Spleen (tissue), 11 donors: Measurements from ENCODE around the gene HDAC4. TPM values are rescaled to one million over a fixed set of nuclear protein-coding genes. Genes with fewer than 3 reads are reported as not detected.
A peak's percentile ranks its signal among the peaks of the same experiment; 100 is the strongest.

Source experiments
- DNase-seq: peaks from one replicate; pipeline ENCODE4 v3.0.0-alpha.2; 2020
- H3K27ac ChIP-seq, 8 donors: fragments of 200-600 bp; sonication (generic) in 7 of 8; 1 replicate in 4 of 8; 2 replicates in 4 of 8; pipeline versions ENCODE4 v1.5.0 to v1.8.0; 2016 to 2021; ENCODE audit warnings: inconsistent platforms in 4 of 8, mild to moderate bottlenecking in 4 of 8, moderate library complexity in 1 of 8
- H3K27me3 ChIP-seq, 7 donors: fragments of 200-600 bp; sonication (generic) in 6 of 7; replicated peaks in 1 of 7; 1 replicate in 4 of 7; 2 replicates in 3 of 7; pipeline versions ENCODE4 v1.5.0 to v1.8.0; 2016 to 2021; ENCODE audit warnings: inconsistent platforms in 3 of 7, mild to moderate bottlenecking in 1 of 7
- H3K36me3 ChIP-seq, 6 donors: fragments of 200-600 bp; sonication (generic) in 5 of 6; 1 replicate in 4 of 6; 2 replicates in 2 of 6; pipeline versions ENCODE4 v1.5.0 to v1.8.0; 2016 to 2021; ENCODE audit warnings: inconsistent platforms in 2 of 6
- H3K4me1 ChIP-seq, 6 donors: fragments of 200-600 bp; sonication (generic) in 5 of 6; 1 replicate in 3 of 6; 2 replicates in 3 of 6; pipeline versions ENCODE4 v1.5.0 to v1.8.0; 2016 to 2021; ENCODE audit warnings: inconsistent platforms in 3 of 6
- H3K4me3 ChIP-seq, 8 donors: fragments of 200-600 bp; sonication (generic) in 7 of 8; 1 replicate in 4 of 8; 2 replicates in 4 of 8; pipeline versions ENCODE4 v1.5.0 to v1.8.0; 2016 to 2021; ENCODE audit warnings: inconsistent platforms in 4 of 8, mild to moderate bottlenecking in 4 of 8, moderate library complexity in 2 of 8
- H3K9me3 ChIP-seq, 8 donors: fragments of 200-600 bp; sonication (generic) in 7 of 8; 1 replicate in 4 of 8; 2 replicates in 4 of 8; pipeline versions ENCODE4 v1.5.0 to v1.8.0; 2016 to 2021; ENCODE audit warnings: inconsistent platforms in 4 of 8
- CTCF ChIP-seq, 11 experiments: fragments of 200-600 bp in 7 of 11; fragments of 450-650 bp in 4 of 11; sonication (generic) in 4 of 11; IDR thresholded peaks in 8 of 11; conservative IDR thresholded peaks in 3 of 11; 1 replicate in 7 of 11; 2 replicates in 4 of 11; pipeline versions ENCODE4 v1.4.0 to v1.8.0; 2016 to 2021; ENCODE audit warnings: antibody characterized with exemption in 11 of 11, inconsistent platforms in 4 of 11, mild to moderate bottlenecking in 1 of 11
- POLR2A ChIP-seq, 3 donors: fragments of 450-650 bp; IDR thresholded peaks; one replicate each; pipeline ENCODE4 v1.5.1; 2017; ENCODE audit warnings: antibody characterized with exemption in 3 of 3, mild to moderate bottlenecking in 1 of 3
- POLR2AphosphoS5 ChIP-seq, 3 donors: sonication (generic); formaldehyde crosslinking; IDR thresholded peaks; one replicate each; pipeline ENCODE4 v1.5.1; 2017; ENCODE audit warnings: antibody characterized with exemption in 3 of 3
- WGBS, 5 donors: extraction: QIAGEN DNeasy Blood & Tissue Kit in 3 of 5; methylation state at CpG; one replicate each; pipeline versions ENCODE4 v1.1.5 to v1.1.7; 2013 to 2018; 5-methylcytosine and 5-hydroxymethylcytosine counted together
- intact Hi-C: fragments of 100-400 bp; cut with DNase I; formaldehyde crosslinking; loops from one replicate; pipeline ENCODE4 v1.15.0; 2023; ENCODE audit warnings: low total_unique reads
- polyA plus RNA-seq, 3 donors: library from polyadenylated mRNA; stranded (reverse); fragments of 200-250 nt; gene quantifications; one replicate each; pipeline ENCODE4 v1.2.1, GENCODE V29; 2013
- total RNA-seq, 7 donors: library from RNA; depleted of rRNA in 3 of 7; stranded (reverse); fragments of >200 nt in 3 of 7; fragmentation: NEBNext Ultra II Directional in 4 of 7; extraction: Animal tissue kit (Norgen Biotek cat#: 25700) in 4 of 7; gene quantifications; one replicate each; pipeline versions ENCODE4 v1.1.0 to v1.2.1, GENCODE V29; 2016 to 2021
- donor health status: healthy with polysubstance abuse.
- donor health status: DM: no; HTN: no; CAD: no; lungs with moderate emphysema.
- donor health status: DM: no; HTN: no; CAD: no.
- donor health status: Bipolar disorder and iron deficiency.
- donor health status: healthy.
- donor health status: DM: no; HTN: no; CAD: no.
- donor health status: DM: yes; HTN: yes; CAD: no.

Gene HDAC4
- total and polyA plus RNA-seq, 10 donors, result 3.2 to 122 (median 69.5) TPM

GRCh38 chr2:239252393-239252792 is 148.4 kb downstream of the HDAC4 start:
- H3K27me3 ChIP-seq, result peaks cover 0 to 11% (median 0%) of the 10 kb centered on the region in 7 donors
- TF ChIP-seq POLR2AphosphoS5 (IDR thresholded peaks at IDR 0.05), result no peak
- TF ChIP-seq CTCF (IDR thresholded peaks at IDR 0.05 in 8 of 11, conservative IDR thresholded peaks at IDR 0.05 in 3 of 11), result no peak
- TF ChIP-seq POLR2A (IDR thresholded peaks at IDR 0.05), result no peak
- no peak for DNase-seq
- 38 to 45% (median 42%) methylated on average over 8 of the region's 8 CpGs for WGBS, 5 donors
- peaks cover 0 to 6% (median 3%) of the 10 kb centered on the region in 8 donors for H3K9me3 ChIP-seq
- H3K4me1 ChIP-seq, result peaks cover 31 to 100% (median 70%) of the 10 kb centered on the region in 6 donors
- intact Hi-C loops, result no loop called here
- peak overlapping the region in 3 of 8 donors; percentile 13 to 47 (median 20) for H3K4me3 ChIP-seq
- peak overlapping the region in 7 of 8 donors; percentile 54 to 84 (median 70) for H3K27ac ChIP-seq
- peaks cover 0 to 19% (median 0%) of the 10 kb centered on the region in 6 donors for H3K36me3 ChIP-seq

- TF ChIP-seq POLR2AphosphoS5 (IDR thresholded peaks at IDR 0.05) (no peak), CTCF (IDR thresholded peaks at IDR 0.05 in 8 of 11, conservative IDR thresholded peaks at IDR 0.05 in 3 of 11) (no peak), POLR2A (IDR thresholded peaks at IDR 0.05) (no peak)
- peaks cover 0 to 20% (median 0%) of the 10 kb centered on the region in 6 donors for H3K36me3 ChIP-seq
- peak overlapping the region in 5 of 8 donors; percentile 54 to 84 (median 75) for H3K27ac ChIP-seq
- peaks cover 0 to 2% (median 0%) of the 10 kb centered on the region in 8 donors for H3K9me3 ChIP-seq
- whole genome bisulfite sequencing, 5 donors, result 71 to 77% (median 73%) methylated on average over 9 of the region's 9 CpGs
- peak overlapping the region in 1 of 8 donors; percentile 47 for H3K4me3 ChIP-seq
- DNase-seq, result peak; percentile 56
- H3K27me3 ChIP-seq, result peaks cover 0 to 11% (median 0%) of the 10 kb centered on the region in 7 donors
- H3K4me1 ChIP-seq, result peaks cover 31 to 100% (median 70%) of the 10 kb centered on the region in 6 donors
- intact Hi-C loops, result no loop called here
These were observed 148.8 kb downstream of the HDAC4 start for GRCh38 chr2:239251971-239252370.

- TF ChIP-seq POLR2AphosphoS5 (IDR thresholded peaks at IDR 0.05), result peak in 1 of 3 donors; percentile 28
- TF ChIP-seq CTCF (IDR thresholded peaks at IDR 0.05 in 8 of 11, conservative IDR thresholded peaks at IDR 0.05 in 3 of 11), result no peak
- intact Hi-C loops, result no loop called here
- peak overlapping the region in 6 of 8 donors; percentile 19 to 68 (median 44) for H3K27ac ChIP-seq
These were observed 150.4 kb downstream of the HDAC4 start for GRCh38 chr2:239250216-239251081.

DNA sequence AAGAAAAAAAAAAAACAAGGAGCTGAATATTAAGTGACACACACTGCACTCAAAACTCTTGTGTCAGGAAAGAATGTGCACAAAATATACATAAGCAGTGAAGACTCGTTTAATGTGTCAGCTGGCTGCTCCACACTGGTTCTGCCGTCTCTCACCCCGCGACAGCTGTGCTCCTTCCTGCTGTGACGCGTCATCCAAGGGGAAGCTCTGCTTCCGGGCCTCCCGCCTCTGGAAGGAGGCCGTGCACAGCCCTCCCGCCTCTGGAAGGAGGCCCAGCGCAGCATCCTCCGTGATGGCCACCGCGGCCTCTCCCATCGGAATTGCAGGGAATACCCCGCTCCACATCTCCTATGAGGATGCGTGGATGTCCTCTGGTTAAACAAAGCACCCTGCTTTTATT is 151.0 kb downstream of the HDAC4 start:
- Histone ChIP-seq H3K9me3 (no peaks in the 10 kb centered on the region), H3K4me3 (no peak overlapping the region), H3K36me3 (peaks cover 0 to 28% (median 0%) of the 10 kb centered on the region in 6 donors), H3K4me1 (peaks cover 39 to 100% (median 70%) of the 10 kb centered on the region in 6 donors), H3K27me3 (peaks cover 0 to 11% (median 0%) of the 10 kb centered on the region in 7 donors), H3K27ac (peak overlapping the region in 7 of 8 donors; percentile 39 to 68 (median 48))
- TF ChIP-seq POLR2AphosphoS5 (IDR thresholded peaks at IDR 0.05) (peak; percentile 83 to 84 (median 84)), CTCF (IDR thresholded peaks at IDR 0.05 in 8 of 11, conservative IDR thresholded peaks at IDR 0.05 in 3 of 11) (no peak), POLR2A (IDR thresholded peaks at IDR 0.05) (no peak)
- DNase-seq, result peak; percentile 87
- intact Hi-C loops, result no loop called here
- WGBS, 5 donors, result 37 to 60% (median 54%) methylated on average over 15 to 17 of the region's 17 CpGs

More at GRCh38 chr2:239250216-239251081, 150.4 kb downstream of the HDAC4 start:
- WGBS, 5 donors, result 72 to 82% (median 76%) methylated on average over 27 to 30 of the region's 30 CpGs
- no peaks in the 10 kb centered on the region for H3K9me3 ChIP-seq
- DNase-seq, result peak; percentile 77
- peaks cover 0 to 11% (median 0%) of the 10 kb centered on the region in 7 donors for H3K27me3 ChIP-seq
- H3K4me1 ChIP-seq, result peaks cover 39 to 100% (median 73%) of the 10 kb centered on the region in 6 donors
- H3K4me3 ChIP-seq, result no peak overlapping the region
- peaks cover 0 to 28% (median 0%) of the 10 kb centered on the region in 6 donors for H3K36me3 ChIP-seq
